WTC11 (cell line): ENCODE measurements around the gene MRPL33.

Experiments used
- IRF1 ChIP-seq: sonication (generic); formaldehyde crosslinking; IDR thresholded peaks from 2 replicates; pipeline ENCODE4 v1.8.0; 2023; ENCODE audit warnings: missing genetic modification reagents
- NFYB ChIP-seq: sonication (generic); formaldehyde crosslinking; conservative IDR thresholded peaks from 2 replicates; pipeline ENCODE4 v1.8.0; 2022; ENCODE audit warnings: low read depth, missing genetic modification reagents
- NR1H2 ChIP-seq: sonication (generic); formaldehyde crosslinking; IDR thresholded peaks from 2 replicates; pipeline ENCODE4 v1.9.0; 2021; ENCODE audit warnings: mild to moderate bottlenecking, moderate library complexity, missing genetic modification reagents
- RELA ChIP-seq: sonication (generic); formaldehyde crosslinking; IDR thresholded peaks from 2 replicates; pipeline ENCODE4 v1.8.1; 2022; ENCODE audit warnings: missing genetic modification reagents, mild to moderate bottlenecking, borderline replicate concordance
- USF2 ChIP-seq: sonication (generic); formaldehyde crosslinking; IDR thresholded peaks from 2 replicates; pipeline ENCODE4 v1.8.1; 2023; ENCODE audit warnings: mild to moderate bottlenecking, missing genetic modification reagents, moderate library complexity
- TF ChIP-seq, protein P1 (sequence below): fragments of 200-600 bp; IDR thresholded peaks from 2 replicates; pipeline ENCODE4 v1.8.0; 2022; ENCODE audit warnings: antibody characterized with exemption

GRCh38 chr2:27752551-27753237, 18.8 kb upstream of the MRPL33 start:
- TF ChIP-seq, protein P1, sequence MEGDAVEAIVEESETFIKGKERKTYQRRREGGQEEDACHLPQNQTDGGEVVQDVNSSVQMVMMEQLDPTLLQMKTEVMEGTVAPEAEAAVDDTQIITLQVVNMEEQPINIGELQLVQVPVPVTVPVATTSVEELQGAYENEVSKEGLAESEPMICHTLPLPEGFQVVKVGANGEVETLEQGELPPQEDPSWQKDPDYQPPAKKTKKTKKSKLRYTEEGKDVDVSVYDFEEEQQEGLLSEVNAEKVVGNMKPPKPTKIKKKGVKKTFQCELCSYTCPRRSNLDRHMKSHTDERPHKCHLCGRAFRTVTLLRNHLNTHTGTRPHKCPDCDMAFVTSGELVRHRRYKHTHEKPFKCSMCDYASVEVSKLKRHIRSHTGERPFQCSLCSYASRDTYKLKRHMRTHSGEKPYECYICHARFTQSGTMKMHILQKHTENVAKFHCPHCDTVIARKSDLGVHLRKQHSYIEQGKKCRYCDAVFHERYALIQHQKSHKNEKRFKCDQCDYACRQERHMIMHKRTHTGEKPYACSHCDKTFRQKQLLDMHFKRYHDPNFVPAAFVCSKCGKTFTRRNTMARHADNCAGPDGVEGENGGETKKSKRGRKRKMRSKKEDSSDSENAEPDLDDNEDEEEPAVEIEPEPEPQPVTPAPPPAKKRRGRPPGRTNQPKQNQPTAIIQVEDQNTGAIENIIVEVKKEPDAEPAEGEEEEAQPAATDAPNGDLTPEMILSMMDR = no peak
- TF ChIP-seq IRF1 (CRISPR knock-in tag) = no peak
- TF ChIP-seq USF2 (CRISPR knock-in tag) = no peak
- TF ChIP-seq NFYB (CRISPR knock-in tag) = no peak
- no peak for TF ChIP-seq RELA (CRISPR knock-in tag)
- TF ChIP-seq NR1H2 (CRISPR knock-in tag) = no peak
